ENCODE data around the gene SSPN. TPM values are rescaled to one million over a fixed set of nuclear protein-coding genes. Genes with fewer than 3 reads are reported as not detected.

Gene SSPN
- total RNA-seq, 2 donors from 2014 or later: 8.5 to 13.5 TPM

- peaks cover 5% of the 10 kb centered on the region for H3K4me1 ChIP-seq
- intact Hi-C loops (cut with DNase I): no loop called here
Measured at GRCh38 chr12:26275313-26276131, 80.1 kb downstream of the SSPN start.

GRCh38 chr12:26276709-26277108 is 81.3 kb downstream of the SSPN start:
- Histone ChIP-seq H3K27me3 (no peaks in the 10 kb centered on the region), H3K9ac (ENCODE audit: low read depth in 2 of 2, low read length in 2 of 2) (no peak overlapping the region), H3K27ac (no peak overlapping the region), H3K4me3 (no peak overlapping the region), H3K9me3 (no peaks in the 10 kb centered on the region), H3K36me3 (no peaks in the 10 kb centered on the region), H3K4me1 (peaks cover 5% of the 10 kb centered on the region)
- TF ChIP-seq CTCF (IDR thresholded peaks at IDR 0.05): no peak
- no peak for DNase-seq
- intact Hi-C loops (cut with DNase I): no loop called here

More at GRCh38 chr12:26275313-26276131, 80.1 kb downstream of the SSPN start:
- no peaks in the 10 kb centered on the region for H3K27me3 ChIP-seq
- no peaks in the 10 kb centered on the region for H3K9me3 ChIP-seq
- peak overlapping the region; percentile 84 for H3K27ac ChIP-seq
- H3K4me3 ChIP-seq: no peak overlapping the region
- no peak overlapping the region for H3K9ac ChIP-seq (ENCODE audit: low read depth in 2 of 2, low read length in 2 of 2)
- DNase-seq: no peak
- H3K36me3 ChIP-seq: no peaks in the 10 kb centered on the region
- TF ChIP-seq CTCF (IDR thresholded peaks at IDR 0.05): no peak

GRCh38 chr12:26277506-26278246 is 82.3 kb downstream of the SSPN start:
- no peak for TF ChIP-seq CTCF (IDR thresholded peaks at IDR 0.05)
- no peaks in the 10 kb centered on the region for H3K27me3 ChIP-seq
- intact Hi-C loops (cut with DNase I): no loop called here
- no peak overlapping the region for H3K9ac ChIP-seq (ENCODE audit: low read depth in 2 of 2, low read length in 2 of 2)
- H3K36me3 ChIP-seq: no peaks in the 10 kb centered on the region
- H3K4me1 ChIP-seq: peaks cover 5% of the 10 kb centered on the region
- H3K9me3 ChIP-seq: no peaks in the 10 kb centered on the region
- no peak overlapping the region for H3K4me3 ChIP-seq
- no peak for DNase-seq
- no peak overlapping the region for H3K27ac ChIP-seq

- H3K27me3 ChIP-seq: no peaks in the 10 kb centered on the region
- no peak for DNase-seq
- H3K4me1 ChIP-seq: peaks cover 5% of the 10 kb centered on the region
- no peaks in the 10 kb centered on the region for H3K9me3 ChIP-seq
- no peaks in the 10 kb centered on the region for H3K36me3 ChIP-seq
- intact Hi-C loops (cut with DNase I): no loop called here
- H3K9ac ChIP-seq (ENCODE audit: low read depth in 2 of 2, low read length in 2 of 2): no peak overlapping the region
- TF ChIP-seq CTCF (IDR thresholded peaks at IDR 0.05): no peak
- no peak overlapping the region for H3K4me3 ChIP-seq
- H3K27ac ChIP-seq: no peak overlapping the region
Measured at GRCh38 chr12:26278266-26278665, 82.9 kb downstream of the SSPN start.

- intact Hi-C loops (cut with DNase I): no loop called here
- TF ChIP-seq CTCF (IDR thresholded peaks at IDR 0.05): no peak
- Histone ChIP-seq H3K9me3 (no peaks in the 10 kb centered on the region), H3K27ac (no peak overlapping the region), H3K4me3 (no peak overlapping the region), H3K4me1 (peaks cover 5% of the 10 kb centered on the region), H3K36me3 (no peaks in the 10 kb centered on the region), H3K9ac (ENCODE audit: low read depth in 2 of 2, low read length in 2 of 2) (no peak overlapping the region), H3K27me3 (no peaks in the 10 kb centered on the region)
- no peak for DNase-seq
Measured at GRCh38 chr12:26278666-26279065, 83.3 kb downstream of the SSPN start.
